ENCODE results near the gene UNC93A.

GRCh38 chr6:167302796-167303195 is 11.7 kb downstream of the UNC93A start:
- TF ChIP-seq POLR2AphosphoS5 (IDR thresholded peaks at IDR 0.05; ENCODE audit: low read depth, low read length), result no peak
- TF ChIP-seq POLR2A (IDR thresholded peaks at IDR 0.05; ENCODE audit: low read depth, low read length), result no peak
- TF ChIP-seq TAF1 (IDR thresholded peaks at IDR 0.05; ENCODE audit: low read depth, low read length), result no peak
- no peak for TF ChIP-seq SPI1 (IDR thresholded peaks at IDR 0.05; ENCODE audit: low read depth, low read length)
- TF ChIP-seq PAX5 (IDR thresholded peaks at IDR 0.05; ENCODE audit: insufficient read depth, low read length, severe bottlenecking), result no peak
- TF ChIP-seq POU2F2 (IDR thresholded peaks at IDR 0.05; ENCODE audit: low read depth, low read length), result no peak

Data from GM12891 (cell line).